ENCODE measurements around the gene E2F1.

- TF ChIP-seq CTCF (IDR thresholded peaks at IDR 0.05; ENCODE audit: low read depth, low read length, poor library complexity, severe bottlenecking), result no peak
- TF ChIP-seq EZH2phosphoT487 (IDR thresholded peaks at IDR 0.05; ENCODE audit: borderline replicate concordance, low read length), result no peak
These were observed 1.5 kb downstream of the E2F1 start for GRCh38 chr20:33684533-33685327.

Data from DOHH2 (cell line).